Coronary artery (tissue), 2 donors: Measurements from ENCODE around the gene VENTX.

ENCODE experiments used
- DNase-seq: peaks from one replicate; pipeline ENCODE4 v3.0.0-alpha.2; 2017; ENCODE audit warnings: low spot score
- H3K27ac ChIP-seq, 2 donors: fragments of 200-600 bp; sonication (generic); one replicate each; pipeline ENCODE4 v1.5.1; 2016 to 2019
- H3K4me3 ChIP-seq: fragments of 200-600 bp; sonication (generic); 2 replicates; pipeline ENCODE4 v1.5.1; 2016; ENCODE audit warnings: mild to moderate bottlenecking, moderate library complexity
- TF ChIP-seq, protein P1 (sequence below): fragments of 200-600 bp; sonication (generic); IDR thresholded peaks from one replicate; pipeline ENCODE4 v1.5.1; 2019; ENCODE audit warnings: antibody characterized with exemption

The VENTX gene

DNA sequence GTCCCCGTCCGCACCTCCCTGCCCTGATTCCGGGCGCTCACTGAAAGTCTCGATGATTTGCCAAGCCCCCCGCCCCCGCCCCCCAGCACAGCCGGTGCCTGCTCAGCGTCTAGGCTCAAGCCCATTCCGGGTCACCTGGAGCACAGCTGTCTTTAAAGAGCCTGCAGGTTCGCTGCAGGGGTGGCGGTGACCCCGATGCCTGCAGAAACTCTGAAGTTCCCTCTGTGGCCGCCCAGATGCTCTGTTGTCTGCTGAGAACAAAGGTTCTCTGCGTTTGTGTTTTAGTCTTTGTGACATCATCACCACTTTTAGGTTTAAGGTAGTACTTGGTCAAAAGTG lies 780 bp downstream of the VENTX start:
- no peak for DNase-seq
- no peak overlapping the region for H3K27ac ChIP-seq
- no peak overlapping the region for H3K4me3 ChIP-seq
- TF ChIP-seq, protein P1, sequence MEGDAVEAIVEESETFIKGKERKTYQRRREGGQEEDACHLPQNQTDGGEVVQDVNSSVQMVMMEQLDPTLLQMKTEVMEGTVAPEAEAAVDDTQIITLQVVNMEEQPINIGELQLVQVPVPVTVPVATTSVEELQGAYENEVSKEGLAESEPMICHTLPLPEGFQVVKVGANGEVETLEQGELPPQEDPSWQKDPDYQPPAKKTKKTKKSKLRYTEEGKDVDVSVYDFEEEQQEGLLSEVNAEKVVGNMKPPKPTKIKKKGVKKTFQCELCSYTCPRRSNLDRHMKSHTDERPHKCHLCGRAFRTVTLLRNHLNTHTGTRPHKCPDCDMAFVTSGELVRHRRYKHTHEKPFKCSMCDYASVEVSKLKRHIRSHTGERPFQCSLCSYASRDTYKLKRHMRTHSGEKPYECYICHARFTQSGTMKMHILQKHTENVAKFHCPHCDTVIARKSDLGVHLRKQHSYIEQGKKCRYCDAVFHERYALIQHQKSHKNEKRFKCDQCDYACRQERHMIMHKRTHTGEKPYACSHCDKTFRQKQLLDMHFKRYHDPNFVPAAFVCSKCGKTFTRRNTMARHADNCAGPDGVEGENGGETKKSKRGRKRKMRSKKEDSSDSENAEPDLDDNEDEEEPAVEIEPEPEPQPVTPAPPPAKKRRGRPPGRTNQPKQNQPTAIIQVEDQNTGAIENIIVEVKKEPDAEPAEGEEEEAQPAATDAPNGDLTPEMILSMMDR: no peak

DNA sequence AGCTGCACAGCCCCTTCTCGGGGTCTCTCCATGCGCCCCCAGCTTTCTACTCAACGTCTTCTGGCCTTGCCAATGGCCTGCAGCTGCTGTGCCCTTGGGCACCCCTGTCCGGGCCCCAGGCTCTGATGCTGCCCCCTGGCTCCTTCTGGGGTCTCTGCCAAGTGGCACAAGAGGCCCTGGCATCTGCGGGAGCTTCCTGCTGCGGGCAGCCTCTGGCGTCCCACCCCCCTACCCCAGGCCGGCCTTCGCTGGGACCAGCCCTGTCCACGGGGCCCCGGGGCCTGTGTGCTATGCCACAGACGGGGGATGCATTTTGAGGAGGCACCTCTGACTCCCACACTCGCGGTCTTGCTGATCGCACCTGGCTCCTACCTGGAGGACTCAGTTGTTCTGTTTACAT lies 2.3 kb downstream of the VENTX start:
- no peak for DNase-seq
- Histone ChIP-seq H3K4me3 (no peak overlapping the region), H3K27ac (no peak overlapping the region)
- TF ChIP-seq, protein P1: no peak

DNA sequence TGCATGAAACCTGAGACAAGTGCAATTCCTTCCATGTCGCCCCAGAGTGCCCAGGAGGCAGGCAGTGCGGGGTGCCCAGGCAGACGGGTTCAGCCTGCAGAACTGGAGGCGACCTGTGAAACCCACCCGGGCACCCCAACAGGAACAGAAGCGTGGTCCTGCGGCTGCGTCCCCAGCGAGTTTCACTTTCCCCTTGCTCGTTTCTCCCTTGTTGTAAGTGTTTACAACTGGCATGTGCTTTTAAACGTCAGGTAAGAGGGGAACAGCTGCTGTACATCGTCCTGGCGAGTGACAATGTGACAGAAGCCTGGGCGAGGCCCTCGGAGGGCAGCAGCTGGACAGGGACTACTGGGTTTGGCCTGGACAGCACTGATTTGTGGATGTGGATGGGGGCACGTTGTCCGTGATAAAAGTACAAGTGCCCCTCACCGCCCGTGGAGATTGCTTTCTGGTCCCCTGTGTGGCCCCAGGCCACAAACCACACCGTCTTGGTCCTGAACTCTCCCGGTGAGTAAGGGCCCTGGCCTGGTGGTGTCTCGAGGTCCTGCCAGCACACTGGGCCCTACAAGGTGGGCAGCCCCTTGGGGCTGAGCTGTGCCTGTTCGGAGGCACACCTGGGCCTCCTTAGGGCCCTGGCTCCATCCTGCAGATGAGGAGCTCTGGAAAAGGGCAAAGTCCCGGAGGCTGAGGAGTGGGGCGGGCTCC lies 4.0 kb downstream of the VENTX start:
- DNase-seq: no peak
- TF ChIP-seq, protein P1: no peak
- H3K27ac ChIP-seq: no peak overlapping the region
- peak overlapping the region; percentile 30 for H3K4me3 ChIP-seq

DNA sequence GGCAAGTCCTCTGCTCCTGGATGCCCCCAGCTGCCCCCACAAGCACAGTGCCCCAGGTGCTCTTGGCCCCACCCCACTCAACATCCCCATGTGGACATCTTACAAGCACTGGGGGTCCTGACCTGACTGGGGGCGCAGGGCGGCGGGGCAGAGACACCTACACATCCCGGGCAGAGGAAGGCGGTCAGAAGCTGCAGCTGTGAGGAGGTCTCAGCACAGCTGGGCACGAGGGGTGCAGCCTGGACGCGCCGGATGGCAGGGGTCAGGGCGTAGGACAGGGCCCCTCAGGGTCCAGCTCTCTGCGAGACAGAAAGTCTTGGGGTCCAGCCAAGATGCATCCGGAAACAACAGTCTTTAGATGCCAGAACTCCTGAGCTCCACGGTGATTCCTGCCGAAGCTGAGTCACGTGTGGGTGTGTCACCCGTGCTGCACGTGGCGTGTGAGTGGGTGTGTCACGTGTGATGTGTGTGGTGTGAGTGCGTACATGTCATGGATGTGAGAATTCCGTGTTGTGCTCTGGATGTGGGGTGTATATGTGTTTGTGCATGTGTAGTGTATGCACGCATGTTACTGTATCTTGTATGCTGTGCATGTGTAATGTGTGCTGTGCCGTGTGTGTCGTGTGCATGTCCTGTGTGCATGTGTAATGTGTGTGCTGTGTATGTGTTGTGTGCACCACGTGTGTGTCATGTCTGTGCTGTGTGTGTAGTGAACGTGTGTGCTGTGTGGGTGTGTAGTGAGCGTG lies 5.1 kb downstream of the VENTX start:
- Histone ChIP-seq H3K27ac (no peak overlapping the region), H3K4me3 (no peak overlapping the region)
- DNase-seq: no peak
- TF ChIP-seq, protein P1: no peak

DNA sequence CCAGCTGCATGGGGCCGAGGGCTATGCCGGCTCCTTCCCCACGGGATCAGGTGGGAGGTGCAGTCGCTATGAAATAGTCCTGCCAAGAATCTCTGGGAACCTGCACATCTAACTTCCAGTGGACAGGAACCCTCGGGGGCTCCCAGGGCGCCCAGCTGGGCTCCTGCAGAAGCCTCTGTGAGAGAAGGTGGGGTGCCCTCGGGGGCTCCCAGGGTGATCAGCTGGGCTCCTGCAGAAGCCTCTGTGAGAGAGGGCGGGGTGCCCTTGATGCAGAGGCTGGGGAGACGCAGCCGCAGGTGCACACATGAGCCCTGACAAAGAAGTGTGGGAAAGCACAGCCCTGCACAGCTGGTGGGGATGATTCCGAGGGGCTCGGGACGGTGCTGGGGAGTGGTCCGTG lies 5.9 kb downstream of the VENTX start:
- no peak overlapping the region for H3K27ac ChIP-seq
- TF ChIP-seq, protein P1: no peak
- DNase-seq: no peak

DNA sequence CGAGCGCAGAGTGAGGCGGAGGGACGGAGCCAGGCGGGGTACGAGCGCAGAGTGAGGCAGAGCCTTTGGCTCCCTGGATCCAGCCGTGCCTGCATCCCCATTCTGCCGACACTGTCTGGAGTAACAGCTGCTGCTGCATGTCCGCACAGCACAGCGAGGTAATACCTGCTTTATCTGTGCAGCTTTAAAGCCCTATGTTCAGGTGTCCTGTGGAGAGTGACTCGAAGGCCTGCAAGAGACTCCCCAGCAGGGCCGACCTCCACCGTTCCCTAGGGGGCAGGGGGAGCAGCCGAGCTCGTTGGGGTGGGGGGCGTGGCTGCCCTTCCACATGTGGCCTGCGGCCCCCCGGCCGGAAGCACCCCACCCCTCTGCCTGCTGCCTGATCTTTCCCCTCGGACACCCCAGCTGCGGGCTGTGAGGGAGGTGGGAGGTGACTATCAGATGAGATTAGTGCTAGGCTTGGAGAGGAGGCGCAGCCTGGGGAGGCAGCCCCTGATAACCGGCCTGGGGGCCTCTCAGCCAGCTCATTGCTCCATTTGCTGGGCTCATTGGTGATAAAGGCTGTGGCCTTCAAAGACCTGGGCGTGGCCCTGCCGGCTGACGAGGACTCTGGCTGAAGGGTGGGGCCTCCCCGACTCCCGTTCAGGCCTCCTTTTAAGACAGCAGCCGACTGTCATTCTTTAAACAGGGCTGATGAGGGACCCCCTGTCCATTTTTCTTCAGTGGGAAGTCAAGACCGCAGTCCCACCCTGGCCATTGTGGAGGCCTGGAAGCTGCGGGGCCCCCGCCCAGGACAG lies 8.0 kb downstream of the VENTX start:
- Histone ChIP-seq H3K27ac (no peak overlapping the region), H3K4me3 (no peak overlapping the region)
- DNase-seq: no peak
- TF ChIP-seq, protein P1: no peak

More for the DNA sequence above, 5.9 kb downstream of the VENTX start:
- H3K4me3 ChIP-seq: no peak overlapping the region
